GM15510 (cell line): ENCODE results near the gene UGCG.

ENCODE experiments used
- POLR2A ChIP-seq: IDR thresholded peaks from 3 replicates; pipeline ENCODE4 v1.6.1; 2011; ENCODE audit warnings: borderline replicate concordance; ENCODE audit not compliant: insufficient read length; ENCODE audit errors: extremely low read depth

UGCG gene

GRCh38 chr9:111953444-111953843, 56.8 kb downstream of the UGCG start:
- no peak for TF ChIP-seq POLR2A

- no peak for TF ChIP-seq POLR2A
Observed at GRCh38 chr9:111955048-111955447, 58.4 kb downstream of the UGCG start.

- no peak for TF ChIP-seq POLR2A
Observed at GRCh38 chr9:111957856-111958631, 61.4 kb downstream of the UGCG start.

DNA sequence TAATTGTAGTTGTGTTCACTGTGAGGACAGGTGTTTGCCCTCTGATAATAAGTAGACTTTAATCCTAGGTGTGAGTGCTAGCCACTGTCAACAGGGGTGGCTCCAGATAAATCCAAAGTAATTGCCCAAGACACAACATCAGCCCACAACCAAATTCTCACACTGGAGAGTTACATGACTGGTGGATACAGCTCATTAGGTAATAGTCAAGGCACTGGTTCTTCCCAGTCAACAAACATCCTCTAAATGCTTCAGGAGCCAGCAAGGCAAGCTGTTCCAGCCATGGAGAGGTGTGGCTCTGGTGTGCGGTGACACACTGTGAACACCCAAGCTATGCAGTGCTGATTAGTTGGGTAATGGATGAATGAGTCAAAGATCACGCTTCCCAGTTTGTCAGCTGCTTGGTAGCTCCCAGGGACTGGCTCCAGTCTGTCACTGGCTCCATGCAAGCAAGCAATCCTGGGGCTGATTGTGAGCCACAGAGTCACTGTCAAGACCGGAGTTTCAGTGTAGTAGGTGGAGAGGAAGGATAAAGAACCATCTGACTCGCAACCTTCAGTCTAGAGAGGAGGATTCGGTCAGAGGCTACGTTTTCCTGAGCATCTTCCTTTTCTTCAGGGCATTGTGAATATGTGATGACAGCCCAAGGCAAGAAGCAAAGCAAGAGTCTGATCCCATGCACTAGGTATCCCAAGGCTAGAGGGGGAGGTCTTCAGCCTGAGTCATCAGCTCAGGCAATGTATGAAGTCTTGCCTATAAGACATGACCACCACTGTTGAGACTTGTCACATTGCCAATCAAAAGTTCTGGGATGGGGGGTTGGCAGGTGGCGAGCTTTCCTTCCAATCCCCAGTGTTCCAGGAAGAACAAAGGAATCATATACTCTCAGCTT, 63.1 kb downstream of the UGCG start:
- no peak for TF ChIP-seq POLR2A

DNA sequence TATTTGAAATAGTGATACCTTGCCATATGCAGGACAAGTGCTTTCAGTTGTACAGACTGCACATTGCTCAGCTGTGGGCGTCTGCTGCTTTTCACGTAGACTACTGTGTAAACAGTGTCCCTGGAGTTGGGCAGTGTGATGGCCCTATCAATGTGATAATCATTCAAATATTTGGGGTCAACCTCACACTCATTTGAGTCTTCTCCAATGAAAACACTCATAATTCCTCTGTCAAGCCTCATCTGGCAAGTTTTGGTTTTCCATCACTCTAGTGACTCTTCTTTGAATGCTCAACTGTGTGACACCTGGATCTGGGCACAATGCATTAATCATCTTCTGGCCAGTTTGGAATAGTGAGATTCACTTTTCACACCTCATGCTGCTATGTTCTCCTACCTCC, 64.4 kb downstream of the UGCG start:
- TF ChIP-seq POLR2A: no peak

- no peak for TF ChIP-seq POLR2A
Observed at GRCh38 chr9:111961575-111961974, 65.0 kb downstream of the UGCG start.

DNA sequence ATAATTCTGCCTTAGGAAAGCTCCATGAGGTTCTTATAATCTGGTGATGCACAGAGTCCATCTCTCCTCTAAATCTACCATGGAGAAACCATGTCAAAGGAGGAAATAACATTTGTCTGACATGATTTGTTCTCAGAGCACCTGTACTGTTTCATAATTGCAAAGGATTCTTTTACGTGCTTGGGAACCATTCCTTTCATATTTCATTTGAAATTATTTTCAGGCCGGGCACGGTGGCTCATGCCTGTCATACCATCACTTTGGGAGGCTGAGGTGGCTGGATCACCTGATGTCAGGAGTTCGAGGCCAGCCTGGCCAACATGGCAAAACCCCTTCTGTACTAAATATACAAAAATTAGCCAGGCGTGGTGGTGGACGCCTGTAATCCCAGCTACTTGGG, 65.4 kb downstream of the UGCG start:
- TF ChIP-seq POLR2A: no peak

DNA sequence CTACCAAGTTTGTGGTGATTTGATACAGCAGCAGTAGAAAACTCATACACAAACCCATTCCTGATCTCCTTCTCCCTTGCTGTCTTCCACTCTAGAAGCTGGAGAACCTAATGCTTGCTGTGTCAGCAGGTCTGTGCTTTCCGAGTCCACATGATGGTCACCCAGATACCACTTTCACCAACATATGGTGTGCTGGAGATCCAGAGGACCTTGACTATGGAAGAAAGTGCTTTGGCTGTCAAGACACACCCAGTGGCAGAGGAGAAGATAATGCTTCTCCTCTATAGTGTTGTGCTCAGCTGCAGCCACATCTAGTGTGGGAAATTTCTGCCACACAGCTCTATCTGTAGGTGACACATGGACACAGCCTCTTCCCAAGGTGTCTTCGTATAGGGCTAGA, 67.4 kb downstream of the UGCG start:
- TF ChIP-seq POLR2A: no peak

DNA sequence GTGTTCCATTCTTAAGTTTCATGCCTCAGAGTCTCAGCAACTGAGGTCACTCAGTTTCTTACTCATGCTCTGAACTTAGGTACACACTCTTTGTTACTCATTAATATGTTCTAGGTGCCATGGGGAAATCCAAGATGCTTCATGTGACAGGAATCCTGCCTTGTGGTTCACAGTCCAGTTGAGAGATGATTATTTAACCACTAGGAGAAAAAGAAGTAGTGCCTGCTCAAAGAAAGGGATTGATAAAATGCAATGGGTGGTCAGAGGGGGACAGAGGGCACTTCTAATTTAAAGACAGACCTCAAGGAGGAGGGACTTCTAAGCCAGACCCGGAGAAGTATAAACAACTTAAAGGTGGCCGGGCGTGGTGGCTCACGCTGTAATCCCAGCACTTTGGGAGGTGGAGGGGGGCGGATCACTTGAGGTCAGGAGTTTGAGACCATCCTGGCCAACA, 69.0 kb downstream of the UGCG start:
- TF ChIP-seq POLR2A: no peak

- no peak for TF ChIP-seq POLR2A
Observed at GRCh38 chr9:111966124-111966723, 69.6 kb downstream of the UGCG start.

- TF ChIP-seq POLR2A: no peak
Observed at GRCh38 chr9:111966861-111967291, 70.3 kb downstream of the UGCG start.

GRCh38 chr9:111967621-111968020, 71.0 kb downstream of the UGCG start:
- no peak for TF ChIP-seq POLR2A

DNA sequence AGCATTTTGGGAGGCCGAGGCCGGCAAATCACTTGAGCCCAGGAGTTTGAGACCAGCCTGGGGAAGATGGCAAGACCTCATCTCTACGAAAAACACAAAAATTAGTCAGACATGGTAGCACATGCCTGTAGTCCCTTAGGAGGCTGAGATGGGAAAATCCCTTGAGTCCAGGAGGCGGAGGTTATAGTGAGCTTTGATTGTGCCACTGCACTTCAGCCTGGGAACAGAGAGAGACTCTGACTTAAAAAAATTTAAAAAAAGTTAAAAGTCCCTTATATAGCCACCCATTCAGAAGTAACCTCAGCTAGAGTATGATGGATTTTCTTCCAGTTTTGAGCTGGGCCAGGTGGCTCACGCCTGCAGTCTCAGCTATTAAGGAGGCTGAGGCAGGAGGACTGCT, 72.4 kb downstream of the UGCG start:
- TF ChIP-seq POLR2A: no peak

- TF ChIP-seq POLR2A: no peak
Observed at GRCh38 chr9:111969622-111970021, 73.0 kb downstream of the UGCG start.

DNA sequence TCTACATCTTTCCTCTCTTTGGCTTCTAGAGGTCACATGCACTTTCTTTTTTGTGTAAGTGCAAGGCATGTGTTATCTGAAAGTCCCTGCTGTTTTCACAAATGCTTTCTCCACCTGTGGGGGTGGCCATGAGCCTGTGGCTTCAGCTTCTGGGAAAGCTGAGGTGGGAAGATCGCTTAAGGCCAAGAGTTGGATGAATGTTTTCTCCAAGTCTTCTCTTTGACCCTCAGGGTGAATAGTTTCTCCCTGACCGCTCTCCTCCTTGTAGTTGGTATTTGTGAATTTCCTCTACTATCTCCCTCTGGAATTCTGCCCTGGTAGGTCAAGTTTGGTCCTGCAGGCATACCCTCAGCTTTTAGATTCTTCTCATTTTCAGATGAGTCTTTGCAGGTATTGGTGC, 74.2 kb downstream of the UGCG start:
- no peak for TF ChIP-seq POLR2A

- no peak for TF ChIP-seq POLR2A
Observed at GRCh38 chr9:111974092-111974681, 77.6 kb downstream of the UGCG start.

- no peak for TF ChIP-seq POLR2A
Observed at GRCh38 chr9:111975709-111976108, 79.1 kb downstream of the UGCG start.
